Central memory CD8-positive, alpha-beta T cell (primary cell): ENCODE data around the gene SH2D1A.

Experiments used
- ATAC-seq: fragments of 150-1000 bp; cut with Tn5 transposase; replicated peaks from 2 replicates; pipeline ENCODE4 v1.10.0; 2022; ENCODE audit warnings: mild to moderate bottlenecking, moderate FRiP score, moderate number of reproducible peaks; ENCODE audit not compliant: poor library complexity, severe bottlenecking; ENCODE audit errors: extremely low read depth
- DNase-seq, 2 donors: peaks; one replicate each; pipeline ENCODE4 v3.0.0; 2021; ENCODE audit warnings: low spot score in 2 of 2
- H3K27ac Mint-ChIP-seq: one replicate; pipeline ENCODE4 v1.8.0; 2022; ENCODE audit warnings: low read depth, mild to moderate bottlenecking, moderate library complexity, mixed read lengths
- H3K27me3 Mint-ChIP-seq: one replicate; pipeline ENCODE4 v1.8.0; 2022; ENCODE audit warnings: mixed read lengths
- H3K36me3 Mint-ChIP-seq: one replicate; pipeline ENCODE4 v1.8.0; 2022; ENCODE audit warnings: mild to moderate bottlenecking, moderate library complexity, mixed read lengths; ENCODE audit not compliant: insufficient read depth
- H3K4me1 Mint-ChIP-seq: one replicate; pipeline ENCODE4 v1.8.0; 2022; ENCODE audit warnings: mixed read lengths
- H3K4me3 Mint-ChIP-seq: one replicate; pipeline ENCODE4 v1.8.0; 2022; ENCODE audit warnings: mild to moderate bottlenecking, moderate library complexity, mixed read lengths
- H3K9me3 Mint-ChIP-seq: one replicate; pipeline ENCODE4 v1.8.0; 2022; ENCODE audit warnings: mixed read lengths

The SH2D1A gene

GRCh38 chrX:124341396-124342132 is 4.8 kb upstream of the SH2D1A start:
- peak overlapping the region; percentile 73 for H3K4me3 Mint-ChIP-seq
- H3K27ac Mint-ChIP-seq, result peak overlapping the region; percentile 89
- H3K4me1 Mint-ChIP-seq, result peaks cover 45% of the 10 kb centered on the region
- ATAC-seq (no peak), DNase-seq (no peak)
- H3K9me3 Mint-ChIP-seq, result no peaks in the 10 kb centered on the region
- peaks cover 13% of the 10 kb centered on the region for H3K36me3 Mint-ChIP-seq
- no peaks in the 10 kb centered on the region for H3K27me3 Mint-ChIP-seq

GRCh38 chrX:124342174-124342867 is 4.0 kb upstream of the SH2D1A start:
- peaks cover 14% of the 10 kb centered on the region for H3K36me3 Mint-ChIP-seq
- H3K4me1 Mint-ChIP-seq, result peaks cover 38% of the 10 kb centered on the region

GRCh38 chrX:124343016-124343415 is 3.3 kb upstream of the SH2D1A start:
- Mint-ChIP-seq H3K27me3 (no peaks in the 10 kb centered on the region), H3K4me1 (peaks cover 37% of the 10 kb centered on the region), H3K4me3 (peak overlapping the region; percentile 73), H3K9me3 (no peaks in the 10 kb centered on the region), H3K27ac (peak overlapping the region; percentile 89), H3K36me3 (peaks cover 14% of the 10 kb centered on the region)
- DNase-seq (no peak), ATAC-seq (peak; percentile 63)

More at GRCh38 chrX:124342174-124342867, 4.0 kb upstream of the SH2D1A start:
- peak overlapping the region; percentile 73 for H3K4me3 Mint-ChIP-seq
- peak; percentile 16 for ATAC-seq
- no peaks in the 10 kb centered on the region for H3K27me3 Mint-ChIP-seq
- H3K9me3 Mint-ChIP-seq, result no peaks in the 10 kb centered on the region
- peak overlapping the region; percentile 89 for H3K27ac Mint-ChIP-seq
- no peak for DNase-seq

- no peaks in the 10 kb centered on the region for H3K9me3 Mint-ChIP-seq
- DNase-seq (no peak), ATAC-seq (no peak)
- peak overlapping the region; percentile 89 for H3K27ac Mint-ChIP-seq
- peak overlapping the region; percentile 73 for H3K4me3 Mint-ChIP-seq
- H3K27me3 Mint-ChIP-seq, result no peaks in the 10 kb centered on the region
- peaks cover 17% of the 10 kb centered on the region for H3K36me3 Mint-ChIP-seq
- peaks cover 36% of the 10 kb centered on the region for H3K4me1 Mint-ChIP-seq
These were observed 2.1 kb upstream of the SH2D1A start for GRCh38 chrX:124344246-124344645.

- no peak for ATAC-seq
- H3K36me3 Mint-ChIP-seq, result peaks cover 17% of the 10 kb centered on the region
These were observed 496 bp downstream of the SH2D1A start for GRCh38 chrX:124346877-124347241.

GRCh38 chrX:124347242-124347641 is 879 bp downstream of the SH2D1A start:
- ATAC-seq (no peak), DNase-seq (no peak)
- Mint-ChIP-seq H3K4me1 (peaks cover 26% of the 10 kb centered on the region), H3K4me3 (peak overlapping the region; percentile 95), H3K27ac (peak overlapping the region; percentile 89), H3K9me3 (no peaks in the 10 kb centered on the region), H3K27me3 (no peaks in the 10 kb centered on the region), H3K36me3 (peaks cover 17% of the 10 kb centered on the region)

More at GRCh38 chrX:124346877-124347241, 496 bp downstream of the SH2D1A start:
- Mint-ChIP-seq H3K4me1 (peaks cover 30% of the 10 kb centered on the region), H3K27me3 (no peaks in the 10 kb centered on the region), H3K9me3 (no peaks in the 10 kb centered on the region), H3K27ac (peak overlapping the region; percentile 89), H3K4me3 (peak overlapping the region; percentile 95)
- DNase-seq, result no peak

- Mint-ChIP-seq H3K36me3 (peaks cover 18% of the 10 kb centered on the region), H3K4me3 (peak overlapping the region; percentile 95), H3K9me3 (no peaks in the 10 kb centered on the region), H3K27ac (peak overlapping the region; percentile 89), H3K27me3 (no peaks in the 10 kb centered on the region), H3K4me1 (peaks cover 31% of the 10 kb centered on the region)
- ATAC-seq (no peak), DNase-seq (no peak)
These were observed 1.8 kb downstream of the SH2D1A start for GRCh38 chrX:124348182-124348581.

- no peak for DNase-seq
- H3K27ac Mint-ChIP-seq, result peak overlapping the region; percentile 89
- no peaks in the 10 kb centered on the region for H3K27me3 Mint-ChIP-seq
- no peak for ATAC-seq
- peaks cover 35% of the 10 kb centered on the region for H3K4me1 Mint-ChIP-seq
- H3K36me3 Mint-ChIP-seq, result peaks cover 17% of the 10 kb centered on the region
- peak overlapping the region; percentile 95 for H3K4me3 Mint-ChIP-seq
- no peaks in the 10 kb centered on the region for H3K9me3 Mint-ChIP-seq
These were observed 2.6 kb downstream of the SH2D1A start for GRCh38 chrX:124348885-124349453.

- Mint-ChIP-seq H3K36me3 (peaks cover 17% of the 10 kb centered on the region), H3K27me3 (no peaks in the 10 kb centered on the region), H3K9me3 (no peaks in the 10 kb centered on the region), H3K27ac (peak overlapping the region; percentile 82), H3K4me1 (peaks cover 51% of the 10 kb centered on the region), H3K4me3 (peak overlapping the region; percentile 63)
- DNase-seq (no peak), ATAC-seq (no peak)
These were observed 8.3 kb downstream of the SH2D1A start for GRCh38 chrX:124354648-124355047.

- Mint-ChIP-seq H3K27me3 (no peaks in the 10 kb centered on the region), H3K9me3 (no peaks in the 10 kb centered on the region), H3K36me3 (peaks cover 18% of the 10 kb centered on the region), H3K27ac (peak overlapping the region; percentile 89), H3K4me1 (peaks cover 52% of the 10 kb centered on the region), H3K4me3 (peak overlapping the region; percentile 63)
- DNase-seq, result no peak
- ATAC-seq, result peak; percentile 54
These were observed 12.5 kb downstream of the SH2D1A start for GRCh38 chrX:124358800-124359383.

- DNase-seq (no peak), ATAC-seq (peak; percentile 63)
- Mint-ChIP-seq H3K36me3 (peaks cover 24% of the 10 kb centered on the region), H3K9me3 (no peaks in the 10 kb centered on the region), H3K4me3 (peak overlapping the region; percentile 63), H3K4me1 (peaks cover 54% of the 10 kb centered on the region), H3K27me3 (no peaks in the 10 kb centered on the region), H3K27ac (peak overlapping the region; percentile 92)
These were observed 15.7 kb downstream of the SH2D1A start for GRCh38 chrX:124362072-124362471.

- Mint-ChIP-seq H3K4me1 (peaks cover 47% of the 10 kb centered on the region), H3K9me3 (no peaks in the 10 kb centered on the region), H3K4me3 (peak overlapping the region; percentile 63), H3K27me3 (no peaks in the 10 kb centered on the region), H3K36me3 (peaks cover 26% of the 10 kb centered on the region), H3K27ac (peak overlapping the region; percentile 92)
- DNase-seq (no peak), ATAC-seq (no peak)
These were observed 16.4 kb downstream of the SH2D1A start for GRCh38 chrX:124362761-124363160.
